AG09309 (cell line): ENCODE data around the gene CDH18.

Source experiments
- DNase-seq: peaks from one replicate; pipeline ENCODE4 v3.0.0-alpha.2; 2010; ENCODE audit warnings: low read depth
- H3K4me3 ChIP-seq: 2 replicates; pipeline ENCODE4 v1.5.1; 2011; ENCODE audit warnings: mild to moderate bottlenecking, low read depth, low read length, moderate library complexity; ENCODE audit not compliant: control insufficient read depth
- TF ChIP-seq, protein P1 (sequence below): IDR thresholded peaks from 2 replicates; pipeline ENCODE4 v1.5.1; 2011; ENCODE audit warnings: mild to moderate bottlenecking, low read depth, low read length, inconsistent platforms; ENCODE audit not compliant: insufficient read depth, control insufficient read depth; ENCODE audit errors: missing control alignments

CDH18 gene

GRCh38 chr5:19880458-19880857 is 107.5 kb downstream of the CDH18 start:
- TF ChIP-seq, protein P1, sequence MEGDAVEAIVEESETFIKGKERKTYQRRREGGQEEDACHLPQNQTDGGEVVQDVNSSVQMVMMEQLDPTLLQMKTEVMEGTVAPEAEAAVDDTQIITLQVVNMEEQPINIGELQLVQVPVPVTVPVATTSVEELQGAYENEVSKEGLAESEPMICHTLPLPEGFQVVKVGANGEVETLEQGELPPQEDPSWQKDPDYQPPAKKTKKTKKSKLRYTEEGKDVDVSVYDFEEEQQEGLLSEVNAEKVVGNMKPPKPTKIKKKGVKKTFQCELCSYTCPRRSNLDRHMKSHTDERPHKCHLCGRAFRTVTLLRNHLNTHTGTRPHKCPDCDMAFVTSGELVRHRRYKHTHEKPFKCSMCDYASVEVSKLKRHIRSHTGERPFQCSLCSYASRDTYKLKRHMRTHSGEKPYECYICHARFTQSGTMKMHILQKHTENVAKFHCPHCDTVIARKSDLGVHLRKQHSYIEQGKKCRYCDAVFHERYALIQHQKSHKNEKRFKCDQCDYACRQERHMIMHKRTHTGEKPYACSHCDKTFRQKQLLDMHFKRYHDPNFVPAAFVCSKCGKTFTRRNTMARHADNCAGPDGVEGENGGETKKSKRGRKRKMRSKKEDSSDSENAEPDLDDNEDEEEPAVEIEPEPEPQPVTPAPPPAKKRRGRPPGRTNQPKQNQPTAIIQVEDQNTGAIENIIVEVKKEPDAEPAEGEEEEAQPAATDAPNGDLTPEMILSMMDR, result no peak
- no peak overlapping the region for H3K4me3 ChIP-seq
- no peak for DNase-seq

GRCh38 chr5:19874811-19875210 is 113.2 kb downstream of the CDH18 start:
- no peak for DNase-seq
- no peak overlapping the region for H3K4me3 ChIP-seq
- TF ChIP-seq, protein P1, result no peak

GRCh38 chr5:19866090-19866450 is 121.9 kb downstream of the CDH18 start:
- no peak for DNase-seq
- H3K4me3 ChIP-seq, result peak overlapping the region; percentile 3; the same call in 1 of the 2 replicates
- TF ChIP-seq, protein P1, result no peak

DNA sequence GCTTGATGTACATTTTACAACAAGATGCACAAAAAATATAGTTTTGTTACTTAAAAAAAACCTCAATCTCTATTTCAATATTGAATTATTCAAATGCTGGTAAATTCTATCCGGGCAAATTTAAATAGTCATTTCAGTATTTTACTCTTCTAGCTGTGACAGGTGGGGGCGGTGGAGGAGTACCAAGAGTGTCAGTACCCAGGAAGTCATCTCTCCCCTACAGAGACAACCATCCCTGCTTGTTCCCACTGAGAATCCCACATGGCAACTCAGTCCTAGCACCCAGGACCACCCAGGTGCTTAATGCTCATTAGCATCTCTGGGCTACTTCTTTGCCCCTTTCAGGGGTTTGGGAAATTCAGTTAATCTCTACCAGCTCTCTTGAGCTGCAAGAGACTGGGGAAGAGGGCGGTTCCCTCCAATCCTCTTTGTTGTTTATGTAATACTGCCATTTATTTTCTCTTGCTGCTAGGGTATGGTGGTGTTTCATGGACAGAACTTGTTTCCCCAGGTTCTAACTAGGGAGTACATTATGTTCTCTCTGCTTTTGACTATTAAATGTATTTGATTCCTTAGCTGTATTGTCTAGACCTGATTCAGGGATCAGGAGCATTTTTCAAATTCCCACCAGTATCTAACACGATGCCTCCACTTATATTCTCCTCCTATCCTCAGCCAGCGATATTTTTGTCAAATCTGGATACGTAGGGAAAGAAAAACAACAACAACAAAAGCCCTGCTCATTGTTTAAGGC is 122.5 kb downstream of the CDH18 start:
- TF ChIP-seq, protein P1, result no peak
- DNase-seq, result no peak

GRCh38 chr5:19862711-19863110 is 125.3 kb downstream of the CDH18 start:
- TF ChIP-seq, protein P1, result no peak
- DNase-seq, result no peak
- no peak overlapping the region for H3K4me3 ChIP-seq

More for the DNA sequence above, 122.5 kb downstream of the CDH18 start:
- H3K4me3 ChIP-seq, result peak overlapping the region; percentile 3; the same call in 1 of the 2 replicates

- H3K4me3 ChIP-seq, result no peak overlapping the region
- TF ChIP-seq, protein P1, result no peak
- DNase-seq, result no peak
Observed at GRCh38 chr5:19859020-19859419, 129.0 kb downstream of the CDH18 start.
